ENCODE measurements around the gene GTF2IRD1.
A peak's percentile ranks its signal among the peaks of the same experiment; 100 is the strongest.
"Not testable (repeated sequence)": the region's sequence is repeated elsewhere in the genome, so short reads cannot be mapped to it uniquely, and the experiment has no call there.

GTF2IRD1 gene

DNA sequence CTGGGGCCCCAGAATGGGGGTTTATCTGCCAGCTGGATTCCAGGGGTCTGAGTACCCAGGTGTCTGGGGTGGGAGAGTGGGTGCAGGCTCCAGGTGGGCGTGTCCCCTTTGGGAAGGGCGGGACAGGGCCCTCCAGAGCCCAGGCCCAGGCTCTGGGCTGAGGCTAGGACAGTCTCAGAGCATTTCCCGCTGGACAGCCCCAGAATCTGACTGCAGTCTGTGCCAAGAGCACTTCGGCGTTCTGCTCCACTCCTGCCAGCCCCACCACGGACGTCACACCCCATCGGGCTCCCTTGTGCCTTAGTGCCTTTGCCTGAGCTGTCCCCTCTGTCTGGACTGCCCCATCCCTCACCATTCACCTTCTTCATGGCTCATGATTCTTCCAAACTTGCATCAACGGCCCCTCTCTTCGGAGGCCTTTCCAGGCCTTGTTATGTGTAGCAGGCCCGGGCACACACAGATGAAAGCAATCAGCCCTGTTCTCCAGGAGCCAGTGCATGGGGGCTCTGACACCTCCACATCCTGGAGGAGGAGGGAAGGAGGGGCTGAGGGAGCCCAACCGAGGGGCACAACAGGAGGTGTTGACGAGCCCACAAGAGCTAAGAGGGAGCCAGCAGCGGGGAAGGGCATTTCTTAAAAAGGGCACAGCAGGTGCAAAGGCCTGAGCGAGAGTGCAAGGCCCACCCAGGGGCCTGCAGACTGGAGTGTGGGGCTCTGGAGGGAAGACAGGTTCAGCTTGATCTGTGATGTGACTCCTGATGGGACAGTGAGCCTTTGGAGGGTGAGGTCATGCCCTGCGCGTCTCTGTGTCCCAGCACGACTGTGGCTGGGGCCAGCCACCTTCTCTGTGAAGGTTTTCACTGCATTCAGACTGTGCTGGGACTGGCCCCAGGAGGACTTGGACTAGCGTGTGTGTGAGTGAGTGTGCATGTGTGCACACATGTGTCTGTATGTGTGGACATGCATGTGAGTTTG, 41.7 kb downstream of the GTF2IRD1 start:
- no peak for DNase-seq (ENCODE audit: low read depth)
- H3K4me3 ChIP-seq (ENCODE audit: low read length), result no peak overlapping the region
- TF ChIP-seq CTCF (IDR thresholded peaks at IDR 0.05; ENCODE audit: insufficient read depth, low read depth, low read length, missing control alignments), result no peak

DNA sequence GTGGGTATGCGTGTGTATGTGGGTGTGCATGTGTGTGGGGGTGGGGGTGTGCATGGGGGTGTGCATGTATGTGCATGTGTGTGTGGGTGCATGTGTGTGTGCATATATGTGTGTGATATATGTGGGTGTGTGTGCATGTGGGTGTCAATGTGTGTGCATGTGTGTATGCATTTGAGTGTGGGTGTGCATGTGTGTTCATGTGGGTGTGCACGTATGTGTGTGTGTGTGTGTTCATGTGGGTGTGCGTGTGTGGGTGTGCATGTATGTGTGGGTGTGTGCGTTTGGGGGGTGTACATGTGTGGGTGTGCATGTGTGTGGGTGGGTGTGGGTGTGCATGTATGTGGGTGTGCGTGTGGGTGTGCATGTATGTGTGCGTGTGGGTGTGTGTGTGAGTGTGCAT, 42.6 kb downstream of the GTF2IRD1 start:
- H3K4me3 ChIP-seq (ENCODE audit: low read length), result no peak overlapping the region
- TF ChIP-seq CTCF (IDR thresholded peaks at IDR 0.05; ENCODE audit: insufficient read depth, low read depth, low read length, missing control alignments), result no peak
- DNase-seq (ENCODE audit: low read depth), result no peak

DNA sequence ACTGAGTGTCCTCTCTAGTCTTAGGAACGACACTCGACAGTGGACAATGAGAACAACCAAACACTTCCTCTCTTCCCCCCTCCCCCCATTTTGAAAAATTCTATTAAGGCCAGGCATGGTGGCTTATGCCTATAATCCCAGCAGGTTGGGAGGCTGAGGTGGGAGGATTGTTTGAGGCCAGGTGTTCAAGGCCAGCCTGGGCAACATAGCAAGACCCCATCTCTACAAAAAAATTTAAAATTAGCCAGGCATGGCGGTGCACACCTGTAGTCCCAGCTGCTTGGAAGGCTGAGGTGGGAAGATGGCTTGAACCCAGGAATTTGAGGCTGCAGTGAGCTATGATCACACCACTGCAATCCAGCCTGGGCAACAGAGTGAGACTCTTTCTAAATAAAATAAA, 43.1 kb downstream of the GTF2IRD1 start:
- not testable (repeated sequence) for H3K4me3 ChIP-seq (ENCODE audit: low read length); DNase-seq (ENCODE audit: low read depth)

- TF ChIP-seq CTCF (IDR thresholded peaks at IDR 0.05; ENCODE audit: insufficient read depth, low read depth, low read length, missing control alignments), result no peak
- no peak overlapping the region for H3K4me3 ChIP-seq (ENCODE audit: low read length)
- DNase-seq (ENCODE audit: low read depth), result no peak
Measured at GRCh38 chr7:74498354-74498753, 44.6 kb downstream of the GTF2IRD1 start.

- no peak overlapping the region for H3K4me3 ChIP-seq (ENCODE audit: low read length)
- TF ChIP-seq CTCF (IDR thresholded peaks at IDR 0.05; ENCODE audit: insufficient read depth, low read depth, low read length, missing control alignments), result no peak
- no peak for DNase-seq (ENCODE audit: low read depth)
Measured at GRCh38 chr7:74498996-74499834, 45.5 kb downstream of the GTF2IRD1 start.

- no peak for TF ChIP-seq CTCF (IDR thresholded peaks at IDR 0.05; ENCODE audit: insufficient read depth, low read depth, low read length, missing control alignments)
- DNase-seq (ENCODE audit: low read depth), result no peak
- no peak overlapping the region for H3K4me3 ChIP-seq (ENCODE audit: low read length)
Measured at GRCh38 chr7:74499835-74500388, 46.2 kb downstream of the GTF2IRD1 start.

- no peak overlapping the region for H3K4me3 ChIP-seq (ENCODE audit: low read length)
- TF ChIP-seq CTCF (IDR thresholded peaks at IDR 0.05; ENCODE audit: insufficient read depth, low read depth, low read length, missing control alignments), result no peak
- DNase-seq (ENCODE audit: low read depth), result peak; percentile 23
Measured at GRCh38 chr7:74501298-74501697, 47.6 kb downstream of the GTF2IRD1 start.

Measured in epithelial cell of esophagus (primary cell).